A549 (cell line): ENCODE results near the gene SUPV3L1.

Experiments used
- CHD4 ChIP-seq: fragments of 200-600 bp; sonication (generic); IDR thresholded peaks from 2 replicates; pipeline ENCODE4 v1.6.1; 2016; ENCODE audit warnings: antibody characterized with exemption, mild to moderate bottlenecking, borderline replicate concordance
- CTCF ChIP-seq: fragments of >200 bp; sonication (Bioruptor Twin); formaldehyde crosslinking; IDR thresholded peaks from 3 replicates; pipeline ENCODE4 v1.5.1; 2016
- EP300 ChIP-seq, 2 experiments: fragments of >200 bp; sonication (Bioruptor Twin); formaldehyde crosslinking; IDR thresholded peaks; 2 replicates in 1 of 2; 3 replicates in 1 of 2; pipeline ENCODE4 v1.6.1; 2016 to 2017
- MYC ChIP-seq: IDR thresholded peaks from 2 replicates; pipeline ENCODE4 v1.6.1; 2012; ENCODE audit warnings: mild to moderate bottlenecking, inconsistent platforms, low read length, improper control_type of control experiment, borderline replicate concordance
- POLR2A ChIP-seq: IDR thresholded peaks from 2 replicates; pipeline ENCODE4 v1.6.1; 2012; ENCODE audit warnings: mild to moderate bottlenecking, low read length
- RAD21 ChIP-seq, 2 experiments: fragments of >200 bp in 1 of 2; sonication (Bioruptor Twin) in 1 of 2; formaldehyde crosslinking in 1 of 2; IDR thresholded peaks in 1 of 2; conservative IDR thresholded peaks in 1 of 2; 2 replicates in 1 of 2; 3 replicates in 1 of 2; pipeline ENCODE4 v1.6.1; 2012 to 2018; ENCODE audit warnings: inconsistent platforms in 1 of 2
- SMC3 ChIP-seq: fragments of >200 bp; sonication (Bioruptor Twin); formaldehyde crosslinking; IDR thresholded peaks from 3 replicates; pipeline ENCODE4 v1.6.1; 2018; ENCODE audit warnings: inconsistent platforms
- ZC3H11A ChIP-seq: fragments of 450-650 bp; IDR thresholded peaks from 2 replicates; pipeline ENCODE4 v1.6.1; 2014; ENCODE audit warnings: antibody characterized with exemption, mild to moderate bottlenecking
- TF ChIP-seq, protein P1 (sequence below): IDR thresholded peaks from 2 replicates; pipeline ENCODE4 v1.6.1; 2012

GRCh38 chr10:69168493-69168892 is 11.5 kb upstream of the SUPV3L1 start:
- TF ChIP-seq SMC3 (no peak), CTCF (no peak), POLR2A (no peak), EP300 (IDR thresholded peaks at IDR 0.05) (no peak), RAD21 (conservative IDR thresholded peaks at IDR 0.05 in 1 of 2, IDR thresholded peaks at IDR 0.05 in 1 of 2) (no peak), ZC3H11A (no peak), MYC (no peak), CHD4 (no peak)
- TF ChIP-seq, protein P1, sequence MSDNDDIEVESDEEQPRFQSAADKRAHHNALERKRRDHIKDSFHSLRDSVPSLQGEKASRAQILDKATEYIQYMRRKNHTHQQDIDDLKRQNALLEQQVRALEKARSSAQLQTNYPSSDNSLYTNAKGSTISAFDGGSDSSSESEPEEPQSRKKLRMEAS: no peak
